HepG2 (cell line): ENCODE results near the gene CTNNA1. TPM values are rescaled to one million over a fixed set of nuclear protein-coding genes. Genes with fewer than 3 reads are reported as not detected.

Experiments
- ATAC-seq: fragments of 200-7000 bp; cut with Tn5 transposase; 3 replicates; pipeline ENCODE4 v1.9.1; 2020; ENCODE audit warnings: mild to moderate bottlenecking, moderate library complexity
- BruUV-seq: library from RNA; stranded (reverse); fragments of 400-500 nt; replicated peaks from 2 replicates; lab custom pipeline; 2021; lab: Mats Ljungman, UMichigan
- CTCF ChIA-PET: fragments of 300-600 bp; formaldehyde crosslinking; extraction: SDS; loops from one replicate; lab custom pipeline; 2021; ENCODE audit warnings: low total read pairs, inconsistent platforms, low intra/inter-chr PET ratio; lab: Yijun Ruan, JAX
- POLR2A ChIA-PET: fragments of 350-600 bp; sonication (Branson Sonifier 250); formaldehyde crosslinking; loops from one replicate; lab custom pipeline; 2020; ENCODE audit warnings: antibody characterized with exemption, inconsistent platforms; lab: Yijun Ruan, JAX
- DNase-seq: peaks from one replicate; pipeline ENCODE4 v3.0.0-alpha.2; 2015; ENCODE audit warnings: low spot score
- FAIRE-seq: peaks from 3 replicates; lab custom pipeline; 2011; peaks lifted over from hg19 to GRCh38; lab: Jason Lieb, UNC
- H2AFZ ChIP-seq: one replicate; pipeline ENCODE4 v1.6.1; 2011; ENCODE audit warnings: low read length, inconsistent platforms
- H3K27ac ChIP-seq: fragments of 300-600 bp; 3 replicates; pipeline ENCODE4 v1.8.0; 2011; ENCODE audit warnings: mixed run types, mild to moderate bottlenecking, mixed read lengths, low read length, inconsistent platforms; ENCODE audit not compliant: insufficient read depth; ENCODE audit errors: extremely low read length
- H3K27me3 ChIP-seq, 2 experiments: fragments of 200-600 bp in 1 of 2; 2 replicates in 1 of 2; 3 replicates in 1 of 2; pipeline versions ENCODE4 v1.6.0 to v1.8.0; 2011; ENCODE audit warnings: low read length in 2 of 2, mild to moderate bottlenecking in 2 of 2, moderate library complexity in 2 of 2, inconsistent platforms in 1 of 2; ENCODE audit not compliant: insufficient read depth in 2 of 2, control insufficient read depth in 1 of 2
- H3K36me3 ChIP-seq, 2 experiments: fragments of 200-600 bp in 1 of 2; replicated peaks in 1 of 2; 2 replicates in 1 of 2; 3 replicates in 1 of 2; pipeline versions ENCODE4 v1.5.1 to v1.8.0; 2011; ENCODE audit warnings: low read length in 2 of 2, inconsistent platforms in 1 of 2; ENCODE audit not compliant: insufficient read depth in 2 of 2, control insufficient read depth in 1 of 2
- H3K4me1 ChIP-seq: 2 replicates; pipeline ENCODE4 v1.5.1; 2012; ENCODE audit warnings: low read length, inconsistent platforms; ENCODE audit not compliant: insufficient read depth
- H3K4me2 ChIP-seq: 2 replicates; pipeline ENCODE4 v1.6.0; 2011; ENCODE audit warnings: low read depth, low read length, inconsistent platforms
- H3K4me3 ChIP-seq, 3 experiments: fragments of 200-600 bp in 1 of 3; sonication (generic), shearing (Covaris generic) in 1 of 3; replicated peaks in 1 of 3; 2 replicates each; pipeline ENCODE4 v1.5.1; 2011 to 2016; ENCODE audit warnings: low read length in 3 of 3, inconsistent platforms in 2 of 3, low read depth in 2 of 3, mild to moderate bottlenecking in 2 of 3, control low read depth in 1 of 3, mixed read lengths in 1 of 3; ENCODE audit not compliant: insufficient read depth in 1 of 3
- H3K79me2 ChIP-seq: one replicate; pipeline ENCODE4 v1.6.1; 2011; ENCODE audit warnings: low read length, inconsistent platforms; ENCODE audit not compliant: insufficient read depth
- H3K9ac ChIP-seq: 2 replicates; pipeline ENCODE4 v1.6.0; 2011; ENCODE audit warnings: mild to moderate bottlenecking, low read depth, low read length, inconsistent platforms; ENCODE audit not compliant: insufficient read depth
- H3K9me3 ChIP-seq: 2 replicates; pipeline ENCODE4 v1.5.1; 2012; ENCODE audit warnings: mild to moderate bottlenecking, low read length
- H4K20me1 ChIP-seq: 2 replicates; pipeline ENCODE4 v1.6.0; 2011; ENCODE audit warnings: inconsistent platforms, mild to moderate bottlenecking, low read length, moderate library complexity; ENCODE audit not compliant: insufficient read depth
- CREM ChIP-seq, 2 experiments: sonication (generic) in 1 of 2; formaldehyde crosslinking in 1 of 2; IDR thresholded peaks; 2 replicates each; pipeline versions ENCODE4 v1.4.0 to v1.6.1; 2016 to 2020; ENCODE audit warnings: antibody characterized with exemption in 1 of 2, mild to moderate bottlenecking in 1 of 2, missing genetic modification reagents in 1 of 2
- GPBP1L1 ChIP-seq: sonication (generic); formaldehyde crosslinking; IDR thresholded peaks from 2 replicates; pipeline ENCODE4 v1.5.0; 2020; ENCODE audit warnings: mild to moderate bottlenecking, missing genetic modification reagents
- IRX3 ChIP-seq: sonication (generic); formaldehyde crosslinking; IDR thresholded peaks from 2 replicates; pipeline ENCODE4 v1.8.1; 2023; ENCODE audit warnings: mild to moderate bottlenecking, low read depth, missing genetic modification reagents, borderline replicate concordance
- MYPOP ChIP-seq: sonication (generic); formaldehyde crosslinking; IDR thresholded peaks from 2 replicates; pipeline ENCODE4 v1.8.1; 2023; ENCODE audit warnings: mild to moderate bottlenecking, moderate library complexity, missing genetic modification reagents
- NFE2L1 ChIP-seq: sonication (generic); formaldehyde crosslinking; IDR thresholded peaks from 2 replicates; pipeline ENCODE4 v1.4.0; 2020; ENCODE audit warnings: missing genetic modification reagents, mild to moderate bottlenecking, borderline replicate concordance
- RBM39 ChIP-seq: fragments of 200-400 bp; formaldehyde crosslinking; IDR thresholded peaks from one replicate; pipeline ENCODE4 v1.6.1; 2018; ENCODE audit warnings: antibody characterized with exemption, mild to moderate bottlenecking, low read depth, low read length; ENCODE audit not compliant: poor library complexity, severe bottlenecking
- SNAI1 ChIP-seq: sonication (generic); formaldehyde crosslinking; IDR thresholded peaks from 2 replicates; pipeline ENCODE4 v1.5.0; 2020; ENCODE audit warnings: mild to moderate bottlenecking, missing genetic modification reagents, borderline replicate concordance
- SPEN ChIP-seq: sonication (generic); formaldehyde crosslinking; IDR thresholded peaks from 2 replicates; pipeline ENCODE4 v1.5.1; 2020; ENCODE audit warnings: low read depth, mild to moderate bottlenecking, missing genetic modification reagents
- THAP8 ChIP-seq: sonication (generic); formaldehyde crosslinking; IDR thresholded peaks from 2 replicates; pipeline ENCODE4 v1.5.1; 2020; ENCODE audit warnings: missing genetic modification reagents, mild to moderate bottlenecking, borderline replicate concordance
- ZIK1 ChIP-seq: sonication (generic); formaldehyde crosslinking; IDR thresholded peaks from 2 replicates; pipeline ENCODE4 v1.5.0; 2020; ENCODE audit warnings: mild to moderate bottlenecking, low read depth, missing genetic modification reagents, borderline replicate concordance
- ZNF512 ChIP-seq: sonication (generic); formaldehyde crosslinking; IDR thresholded peaks from 2 replicates; pipeline ENCODE4 v1.4.0; 2020; ENCODE audit warnings: mild to moderate bottlenecking, missing genetic modification reagents
- ZNF574 ChIP-seq: sonication (generic); formaldehyde crosslinking; IDR thresholded peaks from 2 replicates; pipeline ENCODE4 v1.4.0; 2020; ENCODE audit warnings: missing genetic modification reagents
- ZNF691 ChIP-seq: sonication (generic); formaldehyde crosslinking; IDR thresholded peaks from 2 replicates; pipeline ENCODE4 v1.4.0; 2020; ENCODE audit warnings: missing genetic modification reagents, low read depth, mild to moderate bottlenecking, borderline replicate concordance
- ZNF784 ChIP-seq: sonication (generic); formaldehyde crosslinking; IDR thresholded peaks from 2 replicates; pipeline ENCODE4 v1.5.1; 2020; ENCODE audit warnings: missing genetic modification reagents, mild to moderate bottlenecking, borderline replicate concordance
- WGBS: methylation state at CpG from one replicate; pipeline ENCODE4 v1.1.6; 2017; ENCODE audit warnings: low lambda C conversion rate; 5-methylcytosine and 5-hydroxymethylcytosine counted together
- in situ Hi-C: cut with HindIII; loops from 2 replicates; pipeline ENCODE4 v1.10.0; 2017; ENCODE audit warnings: low pct_unique_long_range_greater_than_20kb; ENCODE audit not compliant: extremely low pct_ligation_motif_present
- intact Hi-C: fragments of 100-400 bp; cut with micrococcal nuclease; formaldehyde crosslinking; loops from one replicate; pipeline ENCODE4 v1.10.0; 2022; ENCODE audit not compliant: unreplicated experiment
- polyA plus RNA-seq, 8 experiments: library from polyadenylated mRNA; depleted of rRNA in 3 of 8; stranded (reverse) in 7 of 8; unstranded in 1 of 8; fragments of >200 nt; fragmentation: Illumina TruSeq in 4 of 8; extraction: Trizol in 4 of 8; gene quantifications; 2 replicates each; pipeline versions ENCODE4 v1.2.1 to v1.2.3, GENCODE V29; 2011 to 2016; ENCODE audit warnings: low read depth in 4 of 8, missing spikeins in 1 of 8, mixed read lengths in 1 of 8; ENCODE audit not compliant: insufficient read depth in 1 of 8
- total RNA-seq, 5 experiments: library from RNA; depleted of rRNA; stranded (reverse); fragments of >200 nt; fragmentation: Illumina TruSeq; extraction: Trizol; gene quantifications; 2 replicates each; pipeline ENCODE4 v1.2.3, GENCODE V29; 2016; ENCODE audit warnings: low read depth in 1 of 5

The CTNNA1 gene
- total and polyA plus RNA-seq, 2 of the 13 experiments (the other 11 are each of a cell fraction or from before 2014, with no cell fraction given), result 66.8 to 162 TPM

GRCh38 chr5:138913773-138914172, 160.5 kb downstream of the CTNNA1 start:
- DNase-seq, result no peak
- CTCF ChIA-PET, result no interaction called here
- ATAC-seq, result no peak
- no peak for FAIRE-seq
- H3K4me1 ChIP-seq, result no peaks in the 10 kb centered on the region
- intact Hi-C loops, result no loop called here
- H3K79me2 ChIP-seq, result no peaks in the 10 kb centered on the region
- no peaks in the 10 kb centered on the region for H3K9me3 ChIP-seq
- H4K20me1 ChIP-seq, result no peaks in the 10 kb centered on the region
- H3K27ac ChIP-seq, result no peak overlapping the region
- no peak overlapping the region for H3K9ac ChIP-seq
- H3K36me3 ChIP-seq, result peaks cover 4 to 44% of the 10 kb centered on the region in 2 experiments
- in situ Hi-C loops, result no loop called here
- 100% methylated on average over 3 of the region's 3 CpGs for WGBS
- H3K4me2 ChIP-seq, result no peak overlapping the region
- POLR2A ChIA-PET, result no interaction called here
- no peak overlapping the region for H2AFZ ChIP-seq
- BruUV-seq, result no TSS peak
- H3K4me3 ChIP-seq, result no peak overlapping the region
- no peaks in the 10 kb centered on the region; a peak in 1 of 5 replicates for H3K27me3 ChIP-seq
- no peak for TF ChIP-seq CREM (IDR thresholded peaks at IDR 0.05)
- no peak for TF ChIP-seq CREM (CRISPR knock-in tag; IDR thresholded peaks at IDR 0.05)
- TF ChIP-seq ZNF512 (CRISPR knock-in tag), result no peak
- TF ChIP-seq SNAI1 (CRISPR knock-in tag), result no peak
- no peak for TF ChIP-seq ZIK1
- no peak for TF ChIP-seq NFE2L1 (CRISPR knock-in tag)
- TF ChIP-seq THAP8, result no peak
- TF ChIP-seq RBM39, result no peak
- TF ChIP-seq ZNF784 (CRISPR knock-in tag), result no peak
- no peak for TF ChIP-seq SPEN (CRISPR knock-in tag)
- TF ChIP-seq IRX3 (CRISPR knock-in tag), result no peak
- TF ChIP-seq ZNF574 (CRISPR knock-in tag), result no peak
- no peak for TF ChIP-seq ZNF691 (CRISPR knock-in tag)
- no peak for TF ChIP-seq MYPOP
- no peak for TF ChIP-seq GPBP1L1
